TTC549 (cell line): ENCODE data around the gene PALLD.
A peak's percentile ranks its signal among the peaks of the same experiment; 100 is the strongest.

Experiments
- FAIRE-seq: peaks from 2 replicates; lab custom pipeline; 2012; peaks lifted over from hg19 to GRCh38; lab: Jason Lieb, UNC

Gene PALLD

GRCh38 chr4:168880811-168881595 is 384.2 kb downstream of the PALLD start:
- no peak for FAIRE-seq

GRCh38 chr4:168881781-168882420 is 385.0 kb downstream of the PALLD start:
- FAIRE-seq, result no peak

- FAIRE-seq, result no peak
Measured at GRCh38 chr4:168882650-168883233, 385.9 kb downstream of the PALLD start.

GRCh38 chr4:168883513-168883912 is 386.7 kb downstream of the PALLD start:
- no peak for FAIRE-seq

- no peak for FAIRE-seq
Measured at GRCh38 chr4:168884251-168885124, 387.6 kb downstream of the PALLD start.

- no peak for FAIRE-seq
Measured at GRCh38 chr4:168885400-168885799, 388.5 kb downstream of the PALLD start.

- FAIRE-seq, result no peak
Measured at GRCh38 chr4:168886351-168886750, 389.5 kb downstream of the PALLD start.

GRCh38 chr4:168887809-168888208 is 391.0 kb downstream of the PALLD start:
- no peak for FAIRE-seq

- no peak for FAIRE-seq
Measured at GRCh38 chr4:168888715-168889215, 391.9 kb downstream of the PALLD start.

GRCh38 chr4:168891086-168891485 is 394.2 kb downstream of the PALLD start:
- no peak for FAIRE-seq

- FAIRE-seq, result no peak
Measured at GRCh38 chr4:168891688-168892087, 394.8 kb downstream of the PALLD start.

GRCh38 chr4:168892475-168892874 is 395.6 kb downstream of the PALLD start:
- FAIRE-seq, result no peak

GRCh38 chr4:168893205-168893604 is 396.4 kb downstream of the PALLD start:
- FAIRE-seq, result no peak

GRCh38 chr4:168893807-168894206 is 397.0 kb downstream of the PALLD start:
- no peak for FAIRE-seq

GRCh38 chr4:168900080-168900479 is 403.2 kb downstream of the PALLD start:
- no peak for FAIRE-seq

GRCh38 chr4:168907119-168907698 is 410.4 kb downstream of the PALLD start:
- FAIRE-seq, result no peak

GRCh38 chr4:168908093-168908492 is 411.2 kb downstream of the PALLD start:
- no peak for FAIRE-seq

- FAIRE-seq, result no peak
Measured at GRCh38 chr4:168908851-168909273, 412.0 kb downstream of the PALLD start.

GRCh38 chr4:168914095-168914494 is 417.2 kb downstream of the PALLD start:
- FAIRE-seq, result no peak

GRCh38 chr4:168917138-168917779 is 420.4 kb downstream of the PALLD start:
- peak; percentile 97 for FAIRE-seq

- FAIRE-seq, result no peak
Measured at GRCh38 chr4:168919706-168920324, 423.0 kb downstream of the PALLD start.
